SK-N-SH treated with all-trans-retinoic acid at 6 μM for 48 hours (cell line): Measurements from ENCODE around the gene NTN1.
"Not testable (repeated sequence)": the region's sequence is repeated elsewhere in the genome, so short reads cannot be mapped to it uniquely, and the experiment has no call there.

Source experiments
- ATAC-seq: fragments of 200-7000 bp; cut with Tn5 transposase; 3 replicates; pipeline ENCODE4 v1.9.1; 2020; ENCODE audit warnings: mild to moderate bottlenecking, moderate library complexity
- ARNTL ChIP-seq: fragments of 450-650 bp; formaldehyde crosslinking; IDR thresholded peaks from 2 replicates; pipeline ENCODE4 v1.5.0; 2020; ENCODE audit warnings: low read depth, mild to moderate bottlenecking, moderate library complexity, borderline replicate concordance
- BACH2 ChIP-seq: fragments of 250-450 bp; sonication (Bioruptor Pico); IDR thresholded peaks from 2 replicates; pipeline ENCODE4 v1.9.0; 2021; ENCODE audit warnings: mild to moderate bottlenecking, borderline replicate concordance
- CSDC2 ChIP-seq: fragments of 250-450 bp; sonication (Bioruptor Pico); IDR thresholded peaks from 2 replicates; pipeline ENCODE4 v1.5.0; 2020; ENCODE audit warnings: mild to moderate bottlenecking, moderate library complexity
- ESRRG ChIP-seq: fragments of 250-450 bp; sonication (Bioruptor Pico); IDR thresholded peaks from 2 replicates; pipeline ENCODE4 v1.6.1; 2021; ENCODE audit warnings: mild to moderate bottlenecking
- GLIS3 ChIP-seq: fragments of 250-450 bp; sonication (Bioruptor Pico); IDR thresholded peaks from 2 replicates; pipeline ENCODE4 v1.5.0; 2020; ENCODE audit warnings: mild to moderate bottlenecking, moderate library complexity
- ISL1 ChIP-seq: fragments of 250-450 bp; sonication (Bioruptor Pico); IDR thresholded peaks from 2 replicates; pipeline ENCODE4 v2.1.2; 2022; ENCODE audit warnings: mild to moderate bottlenecking, moderate library complexity
- OSR1 ChIP-seq: fragments of 250-450 bp; sonication (Bioruptor Pico); IDR thresholded peaks from 2 replicates; pipeline ENCODE4 v1.8.0; 2022; ENCODE audit warnings: moderate library complexity, mild to moderate bottlenecking, inconsistent platforms
- PPARA ChIP-seq: fragments of 250-450 bp; sonication (Bioruptor Pico); IDR thresholded peaks from 2 replicates; pipeline ENCODE4 v1.5.0; 2020; ENCODE audit warnings: mild to moderate bottlenecking, borderline replicate concordance
- RARB ChIP-seq: fragments of 250-450 bp; sonication (Bioruptor Pico); IDR thresholded peaks from 2 replicates; pipeline ENCODE4 v1.8.0; 2021; ENCODE audit warnings: mild to moderate bottlenecking, moderate library complexity
- SNAI2 ChIP-seq: fragments of 250-450 bp; sonication (Bioruptor Pico); IDR thresholded peaks from 2 replicates; pipeline ENCODE4 v1.5.0; 2020; ENCODE audit warnings: mild to moderate bottlenecking, moderate library complexity
- TCF4 ChIP-seq: fragments of 250-450 bp; sonication (Bioruptor Pico); IDR thresholded peaks from 2 replicates; pipeline ENCODE4 v1.8.0; 2021; ENCODE audit warnings: mild to moderate bottlenecking, moderate library complexity, borderline replicate concordance
- TOX ChIP-seq: fragments of 250-450 bp; sonication (Bioruptor Pico); IDR thresholded peaks from 2 replicates; pipeline ENCODE4 v1.8.0; 2021; ENCODE audit warnings: mild to moderate bottlenecking, moderate library complexity, borderline replicate concordance
- ZFP3 ChIP-seq: fragments of 250-450 bp; sonication (Bioruptor Pico); IDR thresholded peaks from 2 replicates; pipeline ENCODE4 v1.5.0; 2020; ENCODE audit warnings: mild to moderate bottlenecking, moderate library complexity
- ZFP30 ChIP-seq: fragments of 450-650 bp; formaldehyde crosslinking; IDR thresholded peaks from 2 replicates; pipeline ENCODE4 v1.5.0; 2022; ENCODE audit warnings: mild to moderate bottlenecking, moderate library complexity
- ZNF565 ChIP-seq: fragments of 450-650 bp; formaldehyde crosslinking; conservative IDR thresholded peaks from 2 replicates; pipeline ENCODE4 v1.5.0; 2020; ENCODE audit warnings: low read depth, mild to moderate bottlenecking, moderate library complexity
- ZNF70 ChIP-seq: fragments of 450-650 bp; formaldehyde crosslinking; IDR thresholded peaks from 2 replicates; pipeline ENCODE4 v1.5.0; 2020; ENCODE audit warnings: mild to moderate bottlenecking, moderate library complexity
- ZNF8 ChIP-seq: fragments of 450-650 bp; formaldehyde crosslinking; IDR thresholded peaks from 2 replicates; pipeline ENCODE4 v1.5.0; 2020; ENCODE audit warnings: mild to moderate bottlenecking, moderate library complexity
- TF ChIP-seq, protein P1 (sequence below): fragments of 250-450 bp; sonication (Bioruptor Pico); IDR thresholded peaks from 2 replicates; pipeline ENCODE4 v1.5.0; 2020; ENCODE audit warnings: mild to moderate bottlenecking, moderate library complexity
- TF ChIP-seq, protein P2 (sequence below): fragments of 250-450 bp; sonication (Bioruptor Pico); IDR thresholded peaks from 2 replicates; pipeline ENCODE4 v1.5.1; 2020; ENCODE audit warnings: low read depth, mild to moderate bottlenecking, moderate library complexity
- TF ChIP-seq, protein P3 (sequence below): fragments of 250-450 bp; sonication (Bioruptor Pico); IDR thresholded peaks from 2 replicates; pipeline ENCODE4 v1.8.0; 2020; ENCODE audit warnings: mild to moderate bottlenecking, moderate library complexity, borderline replicate concordance
- TF ChIP-seq, protein P4 (sequence below): fragments of 250-450 bp; sonication (Bioruptor Pico); IDR thresholded peaks from 2 replicates; pipeline ENCODE4 v1.8.0; 2021; ENCODE audit warnings: low read depth, mild to moderate bottlenecking, moderate library complexity, borderline replicate concordance

NTN1 gene

DNA sequence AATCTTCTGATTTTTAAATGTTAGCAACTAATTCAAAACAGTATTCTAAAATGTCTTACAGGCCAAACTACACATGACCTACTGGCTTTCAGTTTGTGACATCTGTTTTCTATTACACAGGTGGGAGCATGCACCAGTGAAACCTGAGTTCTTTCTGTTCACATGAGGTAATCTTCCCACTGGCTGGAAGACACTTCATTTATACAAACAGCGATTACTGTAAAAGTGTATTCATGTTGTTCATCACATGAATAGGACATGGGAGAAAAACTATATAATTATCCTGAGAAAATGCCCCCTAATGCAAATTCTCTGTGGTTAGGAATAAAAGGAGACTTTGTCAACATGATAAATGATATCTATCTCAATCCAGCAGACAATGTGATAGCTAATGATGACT is 44.7 kb upstream of the NTN1 start:
- TF ChIP-seq ZNF70 (CRISPR knock-in tag) (no peak), PPARA (CRISPR knock-in tag) (no peak), ZNF565 (CRISPR knock-in tag) (no peak), ISL1 (no peak), ARNTL (CRISPR knock-in tag) (no peak), ZFP30 (CRISPR knock-in tag) (no peak), OSR1 (no peak), TOX (CRISPR knock-in tag) (no peak)
- TF ChIP-seq, protein P1, sequence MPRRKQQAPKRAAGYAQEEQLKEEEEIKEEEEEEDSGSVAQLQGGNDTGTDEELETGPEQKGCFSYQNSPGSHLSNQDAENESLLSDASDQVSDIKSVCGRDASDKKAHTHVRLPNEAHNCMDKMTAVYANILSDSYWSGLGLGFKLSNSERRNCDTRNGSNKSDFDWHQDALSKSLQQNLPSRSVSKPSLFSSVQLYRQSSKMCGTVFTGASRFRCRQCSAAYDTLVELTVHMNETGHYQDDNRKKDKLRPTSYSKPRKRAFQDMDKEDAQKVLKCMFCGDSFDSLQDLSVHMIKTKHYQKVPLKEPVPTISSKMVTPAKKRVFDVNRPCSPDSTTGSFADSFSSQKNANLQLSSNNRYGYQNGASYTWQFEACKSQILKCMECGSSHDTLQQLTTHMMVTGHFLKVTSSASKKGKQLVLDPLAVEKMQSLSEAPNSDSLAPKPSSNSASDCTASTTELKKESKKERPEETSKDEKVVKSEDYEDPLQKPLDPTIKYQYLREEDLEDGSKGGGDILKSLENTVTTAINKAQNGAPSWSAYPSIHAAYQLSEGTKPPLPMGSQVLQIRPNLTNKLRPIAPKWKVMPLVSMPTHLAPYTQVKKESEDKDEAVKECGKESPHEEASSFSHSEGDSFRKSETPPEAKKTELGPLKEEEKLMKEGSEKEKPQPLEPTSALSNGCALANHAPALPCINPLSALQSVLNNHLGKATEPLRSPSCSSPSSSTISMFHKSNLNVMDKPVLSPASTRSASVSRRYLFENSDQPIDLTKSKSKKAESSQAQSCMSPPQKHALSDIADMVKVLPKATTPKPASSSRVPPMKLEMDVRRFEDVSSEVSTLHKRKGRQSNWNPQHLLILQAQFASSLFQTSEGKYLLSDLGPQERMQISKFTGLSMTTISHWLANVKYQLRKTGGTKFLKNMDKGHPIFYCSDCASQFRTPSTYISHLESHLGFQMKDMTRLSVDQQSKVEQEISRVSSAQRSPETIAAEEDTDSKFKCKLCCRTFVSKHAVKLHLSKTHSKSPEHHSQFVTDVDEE (CRISPR knock-in tag): no peak
- ATAC-seq: no peak

DNA sequence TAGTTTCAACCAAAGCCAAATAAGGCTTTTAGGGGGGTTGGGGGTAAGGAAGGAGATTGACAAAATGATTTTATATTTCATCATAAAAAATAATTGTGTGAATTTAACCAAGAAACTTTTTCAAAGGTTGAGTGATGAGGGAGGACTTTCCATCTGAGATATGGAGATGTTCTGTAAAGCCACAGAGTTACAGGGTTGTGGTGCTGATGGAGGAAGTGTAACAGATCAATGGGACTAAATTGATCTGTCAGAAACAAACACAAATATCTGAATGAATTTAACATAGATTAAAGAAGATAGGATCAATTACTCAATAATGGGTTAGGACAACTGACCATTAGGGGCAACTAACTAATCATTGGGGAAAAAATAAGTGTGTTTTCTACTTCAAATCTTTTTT is 41.6 kb upstream of the NTN1 start:
- no peak for TF ChIP-seq ZNF8 (CRISPR knock-in tag)
- TF ChIP-seq GLIS3: no peak
- TF ChIP-seq PPARA (CRISPR knock-in tag): no peak
- no peak for TF ChIP-seq OSR1
- TF ChIP-seq ZFP3 (CRISPR knock-in tag): no peak
- no peak for TF ChIP-seq SNAI2 (CRISPR knock-in tag)
- TF ChIP-seq ZFP30 (CRISPR knock-in tag): no peak
- TF ChIP-seq ESRRG: no peak
- no peak for TF ChIP-seq RARB (CRISPR knock-in tag)
- no peak for TF ChIP-seq ARNTL (CRISPR knock-in tag)
- TF ChIP-seq, protein P1 (CRISPR knock-in tag): no peak
- no peak for TF ChIP-seq TCF4 (CRISPR knock-in tag)
- TF ChIP-seq BACH2 (CRISPR knock-in tag): no peak
- TF ChIP-seq, protein P2, sequence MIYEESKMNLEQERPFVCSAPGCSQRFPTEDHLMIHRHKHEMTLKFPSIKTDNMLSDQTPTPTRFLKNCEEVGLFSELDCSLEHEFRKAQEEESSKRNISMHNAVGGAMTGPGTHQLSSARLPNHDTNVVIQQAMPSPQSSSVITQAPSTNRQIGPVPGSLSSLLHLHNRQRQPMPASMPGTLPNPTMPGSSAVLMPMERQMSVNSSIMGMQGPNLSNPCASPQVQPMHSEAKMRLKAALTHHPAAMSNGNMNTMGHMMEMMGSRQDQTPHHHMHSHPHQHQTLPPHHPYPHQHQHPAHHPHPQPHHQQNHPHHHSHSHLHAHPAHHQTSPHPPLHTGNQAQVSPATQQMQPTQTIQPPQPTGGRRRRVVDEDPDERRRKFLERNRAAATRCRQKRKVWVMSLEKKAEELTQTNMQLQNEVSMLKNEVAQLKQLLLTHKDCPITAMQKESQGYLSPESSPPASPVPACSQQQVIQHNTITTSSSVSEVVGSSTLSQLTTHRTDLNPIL: no peak
- TF ChIP-seq, protein P3, sequence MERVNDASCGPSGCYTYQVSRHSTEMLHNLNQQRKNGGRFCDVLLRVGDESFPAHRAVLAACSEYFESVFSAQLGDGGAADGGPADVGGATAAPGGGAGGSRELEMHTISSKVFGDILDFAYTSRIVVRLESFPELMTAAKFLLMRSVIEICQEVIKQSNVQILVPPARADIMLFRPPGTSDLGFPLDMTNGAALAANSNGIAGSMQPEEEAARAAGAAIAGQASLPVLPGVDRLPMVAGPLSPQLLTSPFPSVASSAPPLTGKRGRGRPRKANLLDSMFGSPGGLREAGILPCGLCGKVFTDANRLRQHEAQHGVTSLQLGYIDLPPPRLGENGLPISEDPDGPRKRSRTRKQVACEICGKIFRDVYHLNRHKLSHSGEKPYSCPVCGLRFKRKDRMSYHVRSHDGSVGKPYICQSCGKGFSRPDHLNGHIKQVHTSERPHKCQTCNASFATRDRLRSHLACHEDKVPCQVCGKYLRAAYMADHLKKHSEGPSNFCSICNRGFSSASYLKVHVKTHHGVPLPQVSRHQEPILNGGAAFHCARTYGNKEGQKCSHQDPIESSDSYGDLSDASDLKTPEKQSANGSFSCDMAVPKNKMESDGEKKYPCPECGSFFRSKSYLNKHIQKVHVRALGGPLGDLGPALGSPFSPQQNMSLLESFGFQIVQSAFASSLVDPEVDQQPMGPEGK (CRISPR knock-in tag): no peak
- ATAC-seq: no peak

DNA sequence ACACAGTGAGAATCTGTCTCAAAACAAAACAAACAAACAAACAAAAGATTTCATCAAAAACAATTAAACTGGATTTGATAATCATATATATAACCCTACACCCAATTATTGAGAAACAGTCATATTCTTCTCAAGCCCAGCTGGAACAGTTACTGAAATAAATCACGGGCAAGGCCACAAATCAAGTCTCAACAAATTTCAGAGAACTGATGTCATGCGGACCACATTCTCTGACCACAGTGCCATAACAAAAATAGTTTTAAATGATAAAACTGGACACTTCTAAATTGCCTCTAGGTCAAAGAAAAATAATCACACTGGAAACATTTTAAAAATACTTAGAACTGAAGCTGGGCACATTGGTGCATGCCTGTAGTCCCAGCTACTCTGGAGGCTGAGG is 39.9 kb upstream of the NTN1 start:
- TF ChIP-seq TCF4 (CRISPR knock-in tag): no peak
- TF ChIP-seq ISL1: no peak
- no peak for TF ChIP-seq OSR1
- TF ChIP-seq, protein P4, sequence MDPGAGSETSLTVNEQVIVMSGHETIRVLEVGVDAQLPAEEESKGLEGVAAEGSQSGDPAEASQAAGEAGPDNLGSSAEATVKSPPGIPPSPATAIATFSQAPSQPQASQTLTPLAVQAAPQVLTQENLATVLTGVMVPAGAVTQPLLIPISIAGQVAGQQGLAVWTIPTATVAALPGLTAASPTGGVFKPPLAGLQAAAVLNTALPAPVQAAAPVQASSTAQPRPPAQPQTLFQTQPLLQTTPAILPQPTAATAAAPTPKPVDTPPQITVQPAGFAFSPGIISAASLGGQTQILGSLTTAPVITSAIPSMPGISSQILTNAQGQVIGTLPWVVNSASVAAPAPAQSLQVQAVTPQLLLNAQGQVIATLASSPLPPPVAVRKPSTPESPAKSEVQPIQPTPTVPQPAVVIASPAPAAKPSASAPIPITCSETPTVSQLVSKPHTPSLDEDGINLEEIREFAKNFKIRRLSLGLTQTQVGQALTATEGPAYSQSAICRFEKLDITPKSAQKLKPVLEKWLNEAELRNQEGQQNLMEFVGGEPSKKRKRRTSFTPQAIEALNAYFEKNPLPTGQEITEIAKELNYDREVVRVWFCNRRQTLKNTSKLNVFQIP (CRISPR knock-in tag): no peak
- no peak for TF ChIP-seq TOX (CRISPR knock-in tag)
- no peak for TF ChIP-seq CSDC2
- no peak for TF ChIP-seq ZNF8 (CRISPR knock-in tag)
- no peak for ATAC-seq

DNA sequence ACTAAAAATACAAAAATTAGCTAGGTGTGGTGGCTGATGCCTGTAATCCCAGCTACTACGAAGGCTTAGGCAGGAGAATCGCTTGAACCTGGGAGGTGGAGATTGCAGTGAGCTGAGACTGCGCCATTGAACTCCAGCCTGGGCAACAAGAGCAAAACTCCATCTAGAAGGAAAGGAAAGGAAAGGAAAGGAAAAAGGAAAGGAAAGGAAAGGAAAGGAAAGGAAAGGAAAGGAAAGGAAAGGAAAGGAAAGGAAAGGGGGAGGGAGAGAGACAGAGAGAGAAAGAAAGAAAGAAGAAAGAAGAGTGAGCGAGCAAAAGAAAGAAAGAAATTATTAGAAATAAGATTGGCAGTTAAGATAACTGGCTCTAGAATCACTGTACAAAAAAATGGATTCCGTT is 37.1 kb upstream of the NTN1 start:
- not testable (repeated sequence) for ATAC-seq
